Measurements from ENCODE around the gene DOK1. TPM values are rescaled to one million over a fixed set of nuclear protein-coding genes. Genes with fewer than 3 reads are reported as not detected.

DOK1 gene
- total RNA-seq, 1 donor from 2014 or later: 35.7 TPM

DNA sequence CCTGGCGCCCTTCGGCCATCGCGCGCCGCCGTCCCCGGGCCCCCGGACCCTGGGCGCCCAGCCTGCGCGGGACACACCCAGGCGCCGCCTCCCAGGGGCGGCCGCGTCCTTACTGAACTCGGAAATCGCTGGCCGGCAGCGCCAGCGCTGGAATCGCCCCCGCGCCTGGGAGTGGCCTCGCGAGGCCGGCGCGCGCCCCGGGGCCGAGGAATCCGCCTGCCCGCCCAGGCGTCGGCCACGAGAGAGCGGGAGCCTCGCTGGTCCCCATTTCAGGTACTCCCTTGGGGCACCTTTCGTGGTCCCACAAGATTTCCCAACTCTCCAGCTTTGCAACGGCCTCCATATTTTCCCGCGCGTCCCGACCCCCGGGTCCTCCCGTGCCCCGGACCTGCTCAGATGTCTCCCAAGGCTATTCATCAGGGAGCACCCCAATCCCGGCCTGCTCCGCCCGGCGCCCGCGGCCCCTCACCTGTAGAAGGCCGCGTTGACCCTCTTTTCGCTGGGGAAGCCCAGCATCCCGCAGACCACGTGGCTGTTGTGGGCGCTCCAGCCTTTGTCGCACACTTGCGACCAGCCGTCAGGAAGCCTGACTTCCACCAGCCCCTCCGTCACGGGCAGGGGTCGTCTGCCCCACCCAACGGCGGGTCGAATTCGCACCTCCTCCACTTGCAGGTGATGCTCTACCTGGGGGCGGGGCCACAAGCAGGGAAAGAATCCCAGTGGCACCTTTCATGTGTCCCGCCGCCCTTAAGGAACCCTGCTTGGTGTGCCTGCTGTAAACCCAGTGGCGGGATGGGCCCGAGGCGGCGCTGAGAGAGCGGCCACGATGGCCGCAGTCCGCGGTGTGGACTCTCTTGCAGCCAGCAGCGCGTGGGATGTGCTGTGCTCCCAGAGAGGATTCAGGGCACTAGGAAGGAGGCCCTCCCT is 5.4 kb upstream of the DOK1 start:
- peak overlapping the region; percentile 71 for H3K4me3 ChIP-seq (ENCODE audit: low read depth, low read length)
- no peak for DNase-seq (ENCODE audit: low read depth)
- TF ChIP-seq, protein P1, sequence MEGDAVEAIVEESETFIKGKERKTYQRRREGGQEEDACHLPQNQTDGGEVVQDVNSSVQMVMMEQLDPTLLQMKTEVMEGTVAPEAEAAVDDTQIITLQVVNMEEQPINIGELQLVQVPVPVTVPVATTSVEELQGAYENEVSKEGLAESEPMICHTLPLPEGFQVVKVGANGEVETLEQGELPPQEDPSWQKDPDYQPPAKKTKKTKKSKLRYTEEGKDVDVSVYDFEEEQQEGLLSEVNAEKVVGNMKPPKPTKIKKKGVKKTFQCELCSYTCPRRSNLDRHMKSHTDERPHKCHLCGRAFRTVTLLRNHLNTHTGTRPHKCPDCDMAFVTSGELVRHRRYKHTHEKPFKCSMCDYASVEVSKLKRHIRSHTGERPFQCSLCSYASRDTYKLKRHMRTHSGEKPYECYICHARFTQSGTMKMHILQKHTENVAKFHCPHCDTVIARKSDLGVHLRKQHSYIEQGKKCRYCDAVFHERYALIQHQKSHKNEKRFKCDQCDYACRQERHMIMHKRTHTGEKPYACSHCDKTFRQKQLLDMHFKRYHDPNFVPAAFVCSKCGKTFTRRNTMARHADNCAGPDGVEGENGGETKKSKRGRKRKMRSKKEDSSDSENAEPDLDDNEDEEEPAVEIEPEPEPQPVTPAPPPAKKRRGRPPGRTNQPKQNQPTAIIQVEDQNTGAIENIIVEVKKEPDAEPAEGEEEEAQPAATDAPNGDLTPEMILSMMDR (conservative IDR thresholded peaks at IDR 0.05; ENCODE audit: low read depth, low read length): no peak

DNA sequence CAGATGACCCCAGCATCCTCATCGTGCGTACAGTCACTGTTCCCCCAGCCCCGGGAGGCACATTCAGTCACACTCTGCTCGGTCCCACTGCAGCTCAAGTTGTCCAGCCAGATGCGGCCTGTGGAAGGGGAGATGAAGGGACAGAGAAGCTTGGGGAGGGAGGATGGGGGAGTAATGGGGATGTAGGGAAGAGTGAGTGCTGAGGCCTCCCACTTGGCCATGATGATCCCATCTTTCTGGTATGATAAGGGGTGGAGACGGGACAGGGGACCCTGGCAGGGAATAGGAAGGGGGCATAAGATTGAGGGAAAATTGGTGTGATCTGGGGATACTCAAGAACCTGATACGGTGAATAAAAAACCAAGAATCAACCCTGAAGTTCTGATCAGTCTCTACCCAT is 4.3 kb upstream of the DOK1 start:
- no peak for DNase-seq (ENCODE audit: low read depth)
- H3K4me3 ChIP-seq (ENCODE audit: low read depth, low read length): no peak overlapping the region
- TF ChIP-seq, protein P1 (conservative IDR thresholded peaks at IDR 0.05; ENCODE audit: low read depth, low read length): no peak

DNA sequence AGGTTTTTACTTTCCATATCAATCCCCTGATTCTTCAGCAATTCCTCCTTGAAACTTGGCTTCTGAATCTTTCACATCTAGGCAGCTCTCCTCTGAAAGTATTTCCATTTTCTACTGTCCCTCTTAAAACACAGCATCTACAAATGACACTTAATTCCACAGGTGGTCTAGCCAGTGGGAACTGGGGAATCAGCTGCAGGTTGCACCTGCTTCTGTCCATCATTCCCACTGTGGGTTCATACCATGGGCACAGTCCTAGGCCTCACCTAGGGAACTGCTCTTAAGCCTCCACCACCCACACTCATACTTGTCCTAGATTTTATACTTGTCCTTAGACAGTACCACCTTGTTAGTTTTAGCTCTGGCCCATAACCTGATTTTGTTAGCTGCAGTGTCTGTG is 3.0 kb upstream of the DOK1 start:
- TF ChIP-seq, protein P1 (conservative IDR thresholded peaks at IDR 0.05; ENCODE audit: low read depth, low read length): no peak
- no peak for DNase-seq (ENCODE audit: low read depth)
- no peak overlapping the region for H3K4me3 ChIP-seq (ENCODE audit: low read depth, low read length)

DNA sequence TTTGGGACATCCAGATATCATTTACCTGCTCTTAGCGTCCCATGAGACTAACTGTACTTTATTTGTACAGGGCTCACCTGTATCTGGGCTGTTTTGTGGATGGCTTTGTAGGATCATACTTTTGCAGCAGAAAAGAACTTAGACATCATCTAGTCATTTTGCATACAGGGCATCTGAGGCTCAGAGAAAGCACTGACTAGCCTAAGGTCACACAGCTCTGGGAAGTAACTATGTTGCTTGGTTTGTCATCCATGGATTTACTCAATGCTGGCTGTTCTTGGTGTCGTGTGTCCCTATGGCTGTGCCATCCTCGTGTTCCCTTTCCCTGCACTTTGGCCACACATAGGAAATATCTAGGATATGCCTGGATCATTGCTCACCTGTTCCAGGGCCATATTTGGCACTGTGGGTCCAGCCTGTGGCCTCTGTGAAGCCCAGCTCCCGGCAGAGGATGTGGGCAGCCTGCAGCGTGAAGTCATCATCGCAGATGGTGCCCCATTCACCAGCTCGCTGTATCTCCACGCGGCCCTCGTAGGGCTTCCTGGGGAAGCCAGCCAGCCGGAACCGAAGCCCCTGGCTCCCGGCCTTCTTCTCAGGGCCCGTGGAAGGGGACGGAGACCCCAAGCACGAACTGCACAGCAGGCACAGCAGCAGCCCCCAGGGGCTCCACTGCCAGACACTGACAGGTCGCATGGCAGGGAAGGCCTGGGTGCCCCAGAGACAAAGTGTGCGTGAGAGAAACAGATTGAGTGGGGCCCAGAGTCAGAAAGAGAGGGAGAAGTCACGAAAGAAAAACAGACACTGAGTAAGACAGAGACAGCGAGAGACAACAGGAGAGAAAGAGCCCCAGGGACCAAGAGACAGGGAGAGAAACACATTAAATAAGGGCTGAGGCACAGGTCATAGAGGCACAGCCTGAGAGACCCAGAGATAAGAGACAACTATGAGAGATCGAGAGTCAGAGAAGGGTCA is 2.3 kb upstream of the DOK1 start:
- no peak for DNase-seq (ENCODE audit: low read depth)
- TF ChIP-seq, protein P1 (conservative IDR thresholded peaks at IDR 0.05; ENCODE audit: low read depth, low read length): no peak

DNA sequence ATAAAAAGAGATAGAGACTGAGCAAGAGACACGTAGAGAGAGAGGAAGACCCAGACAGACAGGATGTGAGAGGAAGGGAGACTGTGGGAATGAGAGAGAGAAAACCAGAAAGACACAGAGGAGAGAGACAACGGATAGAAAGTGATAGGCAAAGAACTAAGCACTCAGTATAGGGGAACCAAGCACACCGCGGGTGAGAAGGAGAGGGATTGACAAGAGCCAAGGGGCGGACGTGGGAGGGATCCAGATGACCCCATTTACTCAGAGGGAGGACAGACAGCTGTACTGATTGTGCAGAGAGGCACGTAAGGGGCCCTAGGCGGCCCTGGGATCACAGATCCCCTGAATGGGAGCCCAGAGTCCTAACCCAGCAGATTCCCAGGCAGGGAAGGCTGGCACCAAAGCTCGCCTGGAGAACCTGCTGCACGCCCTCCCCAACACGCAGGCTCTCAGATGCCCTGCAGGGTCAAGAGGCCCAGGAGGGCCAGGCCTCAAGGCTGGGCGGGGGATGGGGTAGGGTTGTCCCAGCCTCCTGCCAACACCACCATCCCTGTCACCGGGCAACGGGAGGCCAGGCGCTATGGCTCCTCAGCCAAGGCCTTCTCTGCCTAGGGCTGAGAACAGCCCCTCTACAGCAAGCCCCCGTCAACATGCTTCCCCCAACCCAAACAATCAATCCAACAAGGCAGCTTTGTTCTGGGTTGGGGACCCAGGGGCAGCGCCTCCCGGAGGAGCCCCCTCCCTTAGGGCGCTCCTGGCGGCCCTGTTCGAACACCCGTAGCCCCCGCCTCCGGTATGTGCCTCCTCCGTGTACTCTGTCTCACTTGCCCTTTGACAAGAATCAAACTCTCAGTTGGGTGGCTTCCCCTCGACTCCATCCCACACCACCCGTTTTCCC is 1.4 kb upstream of the DOK1 start:
- TF ChIP-seq, protein P1 (conservative IDR thresholded peaks at IDR 0.05; ENCODE audit: low read depth, low read length): no peak
- peak overlapping the region; percentile 76 for H3K4me3 ChIP-seq (ENCODE audit: low read depth, low read length)
- DNase-seq (ENCODE audit: low read depth): no peak

More for the DNA sequence above, 2.3 kb upstream of the DOK1 start:
- H3K4me3 ChIP-seq (ENCODE audit: low read depth, low read length): no peak overlapping the region
